SK-N-MC (cell line): ENCODE measurements around the gene VSTM2B.

Source experiments
- EZH2 ChIP-seq: fragments of 200-600 bp; sonication (generic); IDR thresholded peaks from one replicate; pipeline ENCODE4 v1.6.1; 2017; ENCODE audit warnings: antibody characterized with exemption
- POLR2AphosphoS5 ChIP-seq: IDR thresholded peaks from 2 replicates; pipeline ENCODE4 v1.6.1; 2012; ENCODE audit warnings: mild to moderate bottlenecking, low read depth, low read length, borderline replicate concordance

DNA sequence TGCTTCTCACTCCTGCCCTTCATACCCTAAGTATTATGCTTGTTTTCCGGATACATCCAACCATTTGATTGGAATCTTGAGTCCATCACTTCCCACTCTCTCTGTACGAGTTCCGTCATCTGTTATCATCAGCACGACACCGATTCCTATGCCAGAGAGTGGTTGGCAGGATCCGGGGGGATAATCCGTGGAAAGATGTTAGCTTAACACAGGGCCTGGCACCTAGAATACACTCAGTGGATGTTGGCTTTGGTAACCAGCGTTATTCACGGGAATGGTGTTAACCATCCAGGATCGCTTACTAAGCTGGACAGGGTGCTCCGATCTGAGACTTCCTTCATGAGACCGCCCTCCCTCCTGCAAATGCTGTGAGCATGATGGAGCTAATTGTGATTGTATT lies 12.4 kb downstream of the VSTM2B start:
- no peak for TF ChIP-seq EZH2
- TF ChIP-seq POLR2AphosphoS5: no peak
